IMR-90 (cell line): ENCODE results near the gene TRAPPC3L. TPM values are rescaled to one million over a fixed set of nuclear protein-coding genes. Genes with fewer than 3 reads are reported as not detected.

Experiments used
- ATAC-seq: fragments of 200-7000 bp; cut with Tn5 transposase; 2 replicates; pipeline ENCODE4 v1.9.1; 2020; ENCODE audit warnings: low read depth, mild to moderate bottlenecking, moderate library complexity
- BruUV-seq: library from RNA; stranded (reverse); fragments of 400-500 nt; replicated peaks from 2 replicates; lab custom pipeline; 2021; lab: Mats Ljungman, UMichigan
- CTCF ChIA-PET: fragments of 300-600 bp; formaldehyde crosslinking; extraction: SDS; loops from one replicate; lab custom pipeline; 2021; ENCODE audit warnings: antibody characterized with exemption; lab: Yijun Ruan, JAX
- POLR2A ChIA-PET: fragments of 300-600 bp; sonication (Branson Sonifier 250); formaldehyde crosslinking; loops from one replicate; lab custom pipeline; 2022; ENCODE audit warnings: antibody characterized with exemption; ENCODE audit not compliant: unreplicated experiment; lab: Charles Lee
- DNase-seq: peaks from one replicate; pipeline ENCODE4 v3.0.0; 2013
- H2AFZ ChIP-seq: replicated peaks from 2 replicates; pipeline ENCODE3; 2013; ENCODE audit warnings: low read length, mild to moderate bottlenecking; ENCODE audit not compliant: poor library complexity
- H2AK5ac ChIP-seq: 2 replicates; pipeline ENCODE4 v1.6.1; 2013; ENCODE audit warnings: low read depth, low read length, inconsistent platforms
- H2AK9ac ChIP-seq: replicated peaks from 2 replicates; pipeline ENCODE3; 2013; ENCODE audit warnings: mild to moderate bottlenecking, low read depth, low read length, moderate library complexity; ENCODE audit not compliant: poor library complexity
- H2BK120ac ChIP-seq: 2 replicates; pipeline ENCODE4 v1.6.1; 2013; ENCODE audit warnings: low read depth, low read length, inconsistent platforms
- H2BK15ac ChIP-seq: 3 replicates; pipeline ENCODE4 v1.6.1; 2013; ENCODE audit warnings: low read depth, low read length, inconsistent platforms
- H2BK20ac ChIP-seq: 2 replicates; pipeline ENCODE4 v1.6.1; 2013; ENCODE audit warnings: low read depth, mild to moderate bottlenecking, inconsistent platforms, low read length, moderate library complexity
- H2BK5ac ChIP-seq: 2 replicates; pipeline ENCODE4 v1.6.1; 2013; ENCODE audit warnings: mild to moderate bottlenecking, low read depth, low read length, inconsistent platforms; ENCODE audit not compliant: poor library complexity, severe bottlenecking
- H3K14ac ChIP-seq: replicated peaks from 2 replicates; pipeline ENCODE4 v1.6.1; 2013; ENCODE audit warnings: low read depth, low read length, inconsistent platforms
- H3K18ac ChIP-seq: 2 replicates; pipeline ENCODE4 v1.6.1; 2013; ENCODE audit warnings: low read depth, low read length, control low read depth
- H3K23ac ChIP-seq: 2 replicates; pipeline ENCODE4 v1.6.1; 2013; ENCODE audit warnings: low read depth, low read length, inconsistent platforms
- H3K27ac ChIP-seq: 2 replicates; pipeline ENCODE4 v1.5.1; 2013; ENCODE audit warnings: mild to moderate bottlenecking, control low read depth, low read length; ENCODE audit not compliant: insufficient read depth
- H3K27me3 ChIP-seq: 2 replicates; pipeline ENCODE4 v1.6.1; 2013; ENCODE audit warnings: low read length; ENCODE audit not compliant: control insufficient read depth, insufficient read depth
- H3K36me3 ChIP-seq: 2 replicates; pipeline ENCODE4 v1.6.1; 2013; ENCODE audit warnings: low read length, mixed read lengths; ENCODE audit not compliant: control insufficient read depth, insufficient read depth
- H3K4ac ChIP-seq: 2 replicates; pipeline ENCODE4 v1.6.1; 2013; ENCODE audit warnings: low read depth, low read length, inconsistent platforms
- H3K4me1 ChIP-seq: 2 replicates; pipeline ENCODE4 v1.6.1; 2013; ENCODE audit warnings: low read length, mixed read lengths; ENCODE audit not compliant: control insufficient read depth, insufficient read depth
- H3K4me2 ChIP-seq: 2 replicates; pipeline ENCODE4 v1.6.1; 2013; ENCODE audit warnings: low read depth, mild to moderate bottlenecking, control low read depth, low read length, moderate library complexity
- H3K4me3 ChIP-seq: 2 replicates; pipeline ENCODE4 v1.5.1; 2013; ENCODE audit warnings: low read depth, mild to moderate bottlenecking, control low read depth, low read length, moderate library complexity; ENCODE audit not compliant: insufficient read depth
- H3K56ac ChIP-seq: 2 replicates; pipeline ENCODE4 v1.6.1; 2013; ENCODE audit warnings: low read length, inconsistent platforms; ENCODE audit not compliant: insufficient read depth; ENCODE audit errors: extremely low read depth
- H3K79me1 ChIP-seq, 2 experiments: 2 replicates each; pipeline ENCODE4 v1.6.1; 2013; ENCODE audit warnings: low read length in 2 of 2, inconsistent platforms in 1 of 2, low read depth in 1 of 2
- H3K9ac ChIP-seq: 2 replicates; pipeline ENCODE4 v1.6.1; 2013; ENCODE audit warnings: low read depth, low read length, control low read depth
- H3K9me1 ChIP-seq: 2 replicates; pipeline ENCODE4 v1.6.1; 2013; ENCODE audit warnings: low read length, inconsistent platforms; ENCODE audit not compliant: insufficient read depth
- H3K9me3 ChIP-seq: 2 replicates; pipeline ENCODE4 v1.6.1; 2013; ENCODE audit warnings: low read length; ENCODE audit not compliant: control insufficient read depth, insufficient read depth
- H4K20me1 ChIP-seq: 2 replicates; pipeline ENCODE4 v1.6.1; 2013; ENCODE audit warnings: low read length, inconsistent platforms; ENCODE audit not compliant: insufficient read depth
- H4K5ac ChIP-seq: 2 replicates; pipeline ENCODE4 v1.6.1; 2013; ENCODE audit warnings: mild to moderate bottlenecking, low read depth, low read length, control low read depth
- H4K8ac ChIP-seq, 2 experiments: 2 replicates each; pipeline ENCODE4 v1.6.1; 2013; ENCODE audit warnings: low read depth in 2 of 2, low read length in 2 of 2, control low read depth in 1 of 2, inconsistent platforms in 1 of 2
- H4K91ac ChIP-seq: 2 replicates; pipeline ENCODE4 v1.6.1; 2013; ENCODE audit warnings: low read depth, low read length, inconsistent platforms; ENCODE audit not compliant: insufficient read depth
- CEBPB ChIP-seq: IDR thresholded peaks from 2 replicates; pipeline ENCODE4 v1.6.1; 2012; ENCODE audit warnings: low read depth, low read length, improper control_type of control experiment
- CHD1 ChIP-seq: IDR thresholded peaks from 2 replicates; pipeline ENCODE4 v1.6.1; 2012; ENCODE audit warnings: low read depth, low read length, improper control_type of control experiment
- USF2 ChIP-seq: fragments of 150-350 bp; IDR thresholded peaks from 2 replicates; pipeline ENCODE4 v1.6.1; 2017; ENCODE audit warnings: mild to moderate bottlenecking, antibody characterized with exemption, low read length, low read depth
- WGBS, 2 experiments: methylation state at CpG; one replicate each; pipeline versions ENCODE4 v1.1.5 to v1.1.7; 2013; ENCODE audit warnings: missing lambda C conversion rate in 2 of 2; ENCODE audit not compliant: insufficient read length in 1 of 2; ENCODE audit errors: extremely low coverage in 2 of 2; 5-methylcytosine and 5-hydroxymethylcytosine counted together
- dilution Hi-C: fragments of 300-500 bp; cut with HindIII; formaldehyde crosslinking; loops from one replicate; pipeline ENCODE4 v1.14.3; 2018; ENCODE audit warnings: low sequenced_read_pairs; ENCODE audit not compliant: unreplicated experiment
- in situ Hi-C: fragments of 300-500 bp; cut with MboI; formaldehyde crosslinking; loops from 3 replicates; pipeline ENCODE4 v1.14.3; 2019; ENCODE audit warnings: low sequenced_read_pairs, inconsistent platforms, mixed read lengths
- intact Hi-C: fragments of 100-400 bp; cut with micrococcal nuclease; formaldehyde crosslinking; loops from 2 replicates; pipeline ENCODE4 v1.10.0; 2022
- polyA plus RNA-seq, 3 experiments: library from polyadenylated mRNA; depleted of rRNA; stranded (reverse); fragments of >200 nt; gene quantifications; 2 replicates each; pipeline ENCODE4 v1.2.3, GENCODE V29; 2012; ENCODE audit warnings: low replicate concordance in 1 of 3
- total RNA-seq: library from RNA; depleted of rRNA; stranded (reverse); fragments of >200 nt; gene quantifications from 2 replicates; pipeline ENCODE4 v1.2.3, GENCODE V29; 2012

Gene TRAPPC3L
- total and polyA plus RNA-seq, 2 of the 4 experiments (the other 2 are of a cell fraction): 0.03 TPM; not detected in 1

GRCh38 chr6:116452531-116452930, 93.0 kb downstream of the TRAPPC3L start:
- ATAC-seq (no peak), DNase-seq (no peak)
- no peaks in the 10 kb centered on the region for H3K27me3 ChIP-seq
- H3K36me3 ChIP-seq: no peaks in the 10 kb centered on the region; the same call in 1 of the 2 replicates
- H2BK120ac ChIP-seq: no peak overlapping the region
- CTCF ChIA-PET: no interaction called here
- peaks cover 2% of the 10 kb centered on the region for H3K4me1 ChIP-seq
- no peaks in the 10 kb centered on the region for H3K9me3 ChIP-seq
- dilution Hi-C loops (no loop called here), in situ Hi-C loops (no loop called here), intact Hi-C loops (no loop called here)
- H3K79me1 ChIP-seq: peaks cover 0 to 3% of the 10 kb centered on the region in 2 experiments; a peak in 1 of 4 replicates
- peaks cover 11% of the 10 kb centered on the region for H3K9me1 ChIP-seq
- H3K4me2 ChIP-seq: no peak overlapping the region
- H4K20me1 ChIP-seq: no peaks in the 10 kb centered on the region
- H2AK9ac ChIP-seq: no peak overlapping the region
- no peak overlapping the region for H2AK5ac ChIP-seq
- no peak overlapping the region for H4K91ac ChIP-seq
- H3K18ac ChIP-seq: no peak overlapping the region
- no peak overlapping the region for H2BK5ac ChIP-seq
- no peak overlapping the region for H2AFZ ChIP-seq
- H3K56ac ChIP-seq: no peak overlapping the region
- no CpG with 5 or more reads among the region's 2 CpGs for WGBS, 2 experiments
- no peak overlapping the region for H3K9ac ChIP-seq
- H4K5ac ChIP-seq: no peak overlapping the region
- POLR2A ChIA-PET: no interaction called here
- no peak overlapping the region for H3K4ac ChIP-seq
- H3K23ac ChIP-seq: no peak overlapping the region
- no peak overlapping the region for H3K14ac ChIP-seq
- no peak overlapping the region for H2BK15ac ChIP-seq
- no peak overlapping the region for H3K4me3 ChIP-seq
- no peak overlapping the region for H3K27ac ChIP-seq
- no TSS peak for BruUV-seq
- H4K8ac ChIP-seq: no peak overlapping the region
- H2BK20ac ChIP-seq: no peak overlapping the region
- TF ChIP-seq USF2: no peak
- no peak for TF ChIP-seq CHD1
- no peak for TF ChIP-seq CEBPB
